Measurements from ENCODE around the gene IER3IP1. TPM values are rescaled to one million over a fixed set of nuclear protein-coding genes. Genes with fewer than 3 reads are reported as not detected.

IER3IP1 gene
- polyA plus RNA-seq, 1 donor (not counting 4 experiments of a cell fraction or from before 2014, with no cell fraction given) = 17.5 TPM

- peaks cover 4% of the 10 kb centered on the region for H4K20me1 ChIP-seq (ENCODE audit: control insufficient read depth, extremely low read depth, insufficient read depth, low read length)
- dilution Hi-C loops (cut with MboI; ENCODE audit: extremely low pct_ligation_motif_present, low sequenced_read_pairs) = no loop called here
- H2AFZ ChIP-seq (ENCODE audit: control insufficient read depth, low read length) = peak overlapping the region; percentile 99
- peaks cover 40% of the 10 kb centered on the region for H3K79me2 ChIP-seq (ENCODE audit: control insufficient read depth, insufficient read depth, low read length)
- peak overlapping the region; percentile 89 to 97 (median 93) for H3K4me3 ChIP-seq (ENCODE audit: control insufficient read depth in 2 of 3, extremely low read depth in 1 of 3, insufficient read depth in 2 of 3, low read depth in 1 of 3, low read length in 3 of 3)
- H3K36me3 ChIP-seq (ENCODE audit: control insufficient read depth in 2 of 2, extremely low read depth in 1 of 2, insufficient read depth in 2 of 2, low read length in 2 of 2) = no peaks in the 10 kb centered on the region
- TF ChIP-seq CTCF (optimal IDR thresholded peaks at IDR 0.05 in 1 of 3, IDR thresholded peaks at IDR 0.05 in 1 of 3, conservative IDR thresholded peaks at IDR 0.05 in 1 of 3; ENCODE audit: extremely low read depth in 1 of 3, insufficient read depth in 2 of 3, low read length in 3 of 3) (no peak), EZH2 (IDR thresholded peaks at IDR 0.05; ENCODE audit: low read length) (no peak)
- no peaks in the 10 kb centered on the region for H3K27me3 ChIP-seq (ENCODE audit: control insufficient read depth, extremely low read depth, insufficient read depth, low read length)
- H3K9ac ChIP-seq (ENCODE audit: control insufficient read depth, extremely low read depth, insufficient read depth, low read length) = peak overlapping the region; percentile 91
- H3K27ac ChIP-seq (ENCODE audit: control insufficient read depth, insufficient read depth, low read length) = peak overlapping the region; percentile 94
- FAIRE-seq (no peak), DNase-seq (ENCODE audit: low read depth, low spot score) (no peak)
- peaks cover 16% of the 10 kb centered on the region for H3K4me1 ChIP-seq (ENCODE audit: control insufficient read depth, extremely low read depth, insufficient read depth, low read length)
- no peaks in the 10 kb centered on the region for H3K9me3 ChIP-seq (ENCODE audit: control insufficient read depth, low read depth, low read length)
- H3K9me1 ChIP-seq (ENCODE audit: control insufficient read depth, extremely low read depth, insufficient read depth, low read length) = no peaks in the 10 kb centered on the region
- peak overlapping the region; percentile 100 for H3K4me2 ChIP-seq (ENCODE audit: control insufficient read depth, extremely low read depth, insufficient read depth, low read depth, low read length)
Observed at GRCh38 chr18:47150824-47151366, 25.3 kb downstream of the IER3IP1 start.

- Histone ChIP-seq H3K27me3 (ENCODE audit: control insufficient read depth, extremely low read depth, insufficient read depth, low read length) (no peaks in the 10 kb centered on the region), H4K20me1 (ENCODE audit: control insufficient read depth, extremely low read depth, insufficient read depth, low read length) (peaks cover 4% of the 10 kb centered on the region), H3K9ac (ENCODE audit: control insufficient read depth, extremely low read depth, insufficient read depth, low read length) (peak within 1 kb of the TSS; percentile 91), H3K4me3 (ENCODE audit: control insufficient read depth in 2 of 3, extremely low read depth in 1 of 3, insufficient read depth in 2 of 3, low read depth in 1 of 3, low read length in 3 of 3) (peak within 1 kb of the TSS; percentile 89 to 97 (median 93)), H3K4me2 (ENCODE audit: control insufficient read depth, extremely low read depth, insufficient read depth, low read depth, low read length) (peak within 1 kb of the TSS; percentile 100), H3K4me1 (ENCODE audit: control insufficient read depth, extremely low read depth, insufficient read depth, low read length) (peaks cover 16% of the 10 kb centered on the region), H3K36me3 (ENCODE audit: control insufficient read depth in 2 of 2, extremely low read depth in 1 of 2, insufficient read depth in 2 of 2, low read length in 2 of 2) (no peaks in the 10 kb centered on the region), H3K9me3 (ENCODE audit: control insufficient read depth, low read depth, low read length) (no peaks in the 10 kb centered on the region), H3K9me1 (ENCODE audit: control insufficient read depth, extremely low read depth, insufficient read depth, low read length) (no peaks in the 10 kb centered on the region), H2AFZ (ENCODE audit: control insufficient read depth, low read length) (peak within 1 kb of the TSS; percentile 99), H3K79me2 (ENCODE audit: control insufficient read depth, insufficient read depth, low read length) (peaks cover 46% of the 10 kb centered on the region), H3K27ac (ENCODE audit: control insufficient read depth, insufficient read depth, low read length) (peak within 1 kb of the TSS; percentile 94)
- TF ChIP-seq CTCF (optimal IDR thresholded peaks at IDR 0.05 in 1 of 3, IDR thresholded peaks at IDR 0.05 in 1 of 3, conservative IDR thresholded peaks at IDR 0.05 in 1 of 3; ENCODE audit: extremely low read depth in 1 of 3, insufficient read depth in 2 of 3, low read length in 3 of 3) (no peak), EZH2 (IDR thresholded peaks at IDR 0.05; ENCODE audit: low read length) (no peak)
- FAIRE-seq (peak; percentile 23), DNase-seq (ENCODE audit: low read depth, low spot score) (no peak)
- dilution Hi-C loops (cut with MboI; ENCODE audit: extremely low pct_ligation_motif_present, low sequenced_read_pairs) = no loop called here
Observed at GRCh38 chr18:47150029-47150823, 25.9 kb downstream of the IER3IP1 start, which contains the start of gene HDHD2. HDHD2 (minus strand) TSS chr18:47150500; CDS start chr18:47136439, 14,061 bp downstream.
